Ascending aorta (tissue), 2 donors: ENCODE results near the gene RPP30. TPM values are rescaled to one million over a fixed set of nuclear protein-coding genes. Genes with fewer than 3 reads are reported as not detected.

ENCODE experiments used
- DNase-seq, 2 donors: peaks; one replicate each; pipeline ENCODE4 v3.0.0-alpha.2; 2019; ENCODE audit warnings: low spot score in 2 of 2
- H3K27ac ChIP-seq, 2 donors: fragments of 200-600 bp; sonication (generic); one replicate each; pipeline ENCODE4 v1.5.1; 2016 to 2017; ENCODE audit warnings: mild to moderate bottlenecking in 1 of 2
- H3K27me3 ChIP-seq: fragments of 200-600 bp; sonication (generic); one replicate; pipeline ENCODE4 v1.5.1; 2017
- H3K36me3 ChIP-seq, 2 donors: fragments of 200-600 bp; sonication (generic); one replicate each; pipeline ENCODE4 v1.5.1; 2016
- H3K4me1 ChIP-seq, 2 donors: fragments of 200-600 bp; sonication (generic); one replicate each; pipeline ENCODE4 v1.5.1; 2016 to 2017; ENCODE audit warnings: mild to moderate bottlenecking in 1 of 2
- H3K4me3 ChIP-seq, 2 donors: fragments of 200-600 bp; sonication (generic); one replicate each; pipeline ENCODE4 v1.5.1; 2016 to 2017; ENCODE audit warnings: mild to moderate bottlenecking in 1 of 2
- H3K9me3 ChIP-seq, 2 donors: fragments of 200-600 bp; sonication (generic); one replicate each; pipeline ENCODE4 v1.5.1; 2016
- intact Hi-C: fragments of 100-400 bp; cut with DNase I; formaldehyde crosslinking; loops from one replicate; pipeline ENCODE4 v1.15.1; 2023
- total RNA-seq: library from RNA; depleted of rRNA; stranded (reverse); fragments of >200 nt; gene quantifications from one replicate; pipeline ENCODE4 v1.1.0, GENCODE V29; 2016
- TF ChIP-seq, protein P1 (sequence below), 3 experiments: fragments of 200-600 bp in 2 of 3; fragments of 450-650 bp in 1 of 3; sonication (generic) in 2 of 3; IDR thresholded peaks; one replicate each; pipeline ENCODE4 v1.5.1; 2016 to 2019; ENCODE audit warnings: antibody characterized with exemption in 3 of 3, mild to moderate bottlenecking in 1 of 3, moderate library complexity in 1 of 3

Gene RPP30
- 141 TPM for total RNA-seq

DNA sequence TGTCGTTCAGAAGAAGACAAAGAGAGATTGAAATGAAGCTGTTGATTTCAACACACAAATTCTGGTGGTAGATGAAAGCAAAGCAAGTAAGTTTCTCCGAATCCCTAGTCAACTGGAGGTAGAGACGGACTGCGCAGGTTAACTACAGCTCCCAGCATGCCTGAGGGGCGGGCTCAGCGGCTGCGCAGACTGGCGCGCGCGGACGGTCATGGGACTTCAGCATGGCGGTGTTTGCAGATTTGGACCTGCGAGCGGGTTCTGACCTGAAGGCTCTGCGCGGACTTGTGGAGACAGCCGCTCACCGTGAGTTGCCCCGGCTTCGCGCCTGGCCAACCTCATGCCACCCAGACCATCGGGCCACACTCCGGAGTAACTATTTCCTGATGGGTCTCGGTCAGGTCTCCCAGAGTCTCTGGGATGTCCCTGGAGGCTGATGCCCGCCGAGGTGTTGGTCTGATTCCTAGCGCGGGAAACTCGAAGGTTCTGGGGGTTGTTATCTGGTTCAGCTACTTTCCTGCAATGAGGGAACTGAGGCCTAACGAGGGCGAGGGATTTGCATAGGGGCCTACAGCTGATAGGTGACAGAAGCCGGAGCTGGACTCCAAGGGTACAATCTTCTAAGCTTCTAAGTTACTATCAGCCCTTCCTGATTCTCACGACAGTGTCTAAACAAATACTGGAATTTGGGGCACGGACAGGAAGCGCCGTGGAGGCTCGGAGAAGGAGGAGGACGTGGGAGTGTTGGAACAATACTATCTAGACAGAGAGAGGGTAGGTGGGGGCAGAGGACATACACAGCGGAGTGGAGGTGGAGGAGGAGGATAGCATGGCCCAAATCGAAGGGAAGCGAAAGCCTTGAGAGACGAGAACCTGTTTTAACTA is at the start of gene RPP30:
TSS of gene RPP30 (plus strand) at position 209 of the 882 bp plus-strand sequence. CDS start at position 222, 13 bp downstream.
- TF ChIP-seq, protein P1, sequence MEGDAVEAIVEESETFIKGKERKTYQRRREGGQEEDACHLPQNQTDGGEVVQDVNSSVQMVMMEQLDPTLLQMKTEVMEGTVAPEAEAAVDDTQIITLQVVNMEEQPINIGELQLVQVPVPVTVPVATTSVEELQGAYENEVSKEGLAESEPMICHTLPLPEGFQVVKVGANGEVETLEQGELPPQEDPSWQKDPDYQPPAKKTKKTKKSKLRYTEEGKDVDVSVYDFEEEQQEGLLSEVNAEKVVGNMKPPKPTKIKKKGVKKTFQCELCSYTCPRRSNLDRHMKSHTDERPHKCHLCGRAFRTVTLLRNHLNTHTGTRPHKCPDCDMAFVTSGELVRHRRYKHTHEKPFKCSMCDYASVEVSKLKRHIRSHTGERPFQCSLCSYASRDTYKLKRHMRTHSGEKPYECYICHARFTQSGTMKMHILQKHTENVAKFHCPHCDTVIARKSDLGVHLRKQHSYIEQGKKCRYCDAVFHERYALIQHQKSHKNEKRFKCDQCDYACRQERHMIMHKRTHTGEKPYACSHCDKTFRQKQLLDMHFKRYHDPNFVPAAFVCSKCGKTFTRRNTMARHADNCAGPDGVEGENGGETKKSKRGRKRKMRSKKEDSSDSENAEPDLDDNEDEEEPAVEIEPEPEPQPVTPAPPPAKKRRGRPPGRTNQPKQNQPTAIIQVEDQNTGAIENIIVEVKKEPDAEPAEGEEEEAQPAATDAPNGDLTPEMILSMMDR (IDR thresholded peaks at IDR 0.05): no peak
- peak; percentile 38 to 91 for DNase-seq
- no peaks in the 10 kb centered on the region for H3K27me3 ChIP-seq
- intact Hi-C loops: loop anchor here (2.0 kb wide), 1 partner anchor 1077 kb away; no protein-coding TSS in a partner anchor
- H3K4me3 ChIP-seq: peak within 1 kb of the TSS; percentile 73 to 87
- peaks cover 0 to 6% of the 10 kb centered on the region in 2 donors for H3K9me3 ChIP-seq
- peaks cover 14 to 16% of the 10 kb centered on the region in 2 donors for H3K36me3 ChIP-seq
- peaks cover 0 to 10% of the 10 kb centered on the region in 2 donors for H3K4me1 ChIP-seq
- peak within 1 kb of the TSS; percentile 44 to 69 for H3K27ac ChIP-seq

DNA sequence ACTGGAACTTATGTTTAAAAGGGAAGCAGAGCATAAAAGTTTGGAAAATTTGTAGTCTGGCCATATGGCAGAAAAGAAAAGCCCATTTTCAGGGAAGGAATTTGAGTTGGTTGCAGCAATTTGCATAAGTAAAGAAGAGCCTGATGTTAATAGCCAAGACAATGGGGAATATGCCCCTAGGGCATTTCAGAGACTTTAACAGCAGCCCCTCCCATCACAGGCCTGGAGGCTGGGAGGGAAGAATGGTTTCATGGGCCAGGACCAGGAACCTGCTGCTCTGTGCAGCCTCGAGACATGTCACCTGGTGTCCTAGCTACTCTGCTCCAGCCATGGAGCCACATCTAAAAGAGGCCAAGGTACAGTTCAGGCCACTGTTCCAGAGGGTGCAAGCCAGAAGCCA is 49.3 kb upstream of the RPP30 start:
- TF ChIP-seq, protein P1 (IDR thresholded peaks at IDR 0.05): no peak
- Histone ChIP-seq H3K27ac (no peak overlapping the region), H3K9me3 (peaks cover 0 to 19% of the 10 kb centered on the region in 2 donors), H3K36me3 (no peaks in the 10 kb centered on the region), H3K4me1 (no peaks in the 10 kb centered on the region), H3K27me3 (no peaks in the 10 kb centered on the region), H3K4me3 (no peak overlapping the region)
- no peak for DNase-seq
- intact Hi-C loops: no loop called here

GRCh38 chr10:90832111-90832510 is 39.7 kb upstream of the RPP30 start:
- intact Hi-C loops: no loop called here
- Histone ChIP-seq H3K4me1 (no peaks in the 10 kb centered on the region), H3K36me3 (no peaks in the 10 kb centered on the region), H3K27me3 (no peaks in the 10 kb centered on the region), H3K4me3 (no peak overlapping the region), H3K27ac (no peak overlapping the region), H3K9me3 (no peaks in the 10 kb centered on the region)
- TF ChIP-seq, protein P1 (IDR thresholded peaks at IDR 0.05): no peak
- no peak for DNase-seq

GRCh38 chr10:90834326-90834725 is 37.4 kb upstream of the RPP30 start:
- H3K4me1 ChIP-seq: no peaks in the 10 kb centered on the region
- H3K36me3 ChIP-seq: no peaks in the 10 kb centered on the region
- TF ChIP-seq, protein P1 (IDR thresholded peaks at IDR 0.05): no peak
- H3K27me3 ChIP-seq: no peaks in the 10 kb centered on the region
- H3K9me3 ChIP-seq: no peaks in the 10 kb centered on the region
- DNase-seq: no peak
- no peak overlapping the region for H3K27ac ChIP-seq
- intact Hi-C loops: no loop called here
- H3K4me3 ChIP-seq: no peak overlapping the region

GRCh38 chr10:90837486-90837885 is 34.3 kb upstream of the RPP30 start:
- Histone ChIP-seq H3K36me3 (no peaks in the 10 kb centered on the region), H3K27me3 (no peaks in the 10 kb centered on the region), H3K4me3 (no peak overlapping the region), H3K9me3 (no peaks in the 10 kb centered on the region), H3K4me1 (no peaks in the 10 kb centered on the region), H3K27ac (no peak overlapping the region)
- TF ChIP-seq, protein P1 (IDR thresholded peaks at IDR 0.05): no peak
- no peak for DNase-seq
- intact Hi-C loops: no loop called here
